HFFc6 (cell line): Measurements from ENCODE around the gene MYZAP. TPM values are rescaled to one million over a fixed set of nuclear protein-coding genes. Genes with fewer than 3 reads are reported as not detected.

Experiments
- DNase-seq: peaks from one replicate; pipeline ENCODE4 v3.0.0-alpha.2; 2018
- H3K27ac Mint-ChIP-seq: 2 replicates; pipeline ENCODE4 v1.8.0; 2020; ENCODE audit warnings: mild to moderate bottlenecking, mixed read lengths
- H3K27me3 Mint-ChIP-seq: 2 replicates; pipeline ENCODE4 v1.8.0; 2021; ENCODE audit warnings: mild to moderate bottlenecking, moderate library complexity, mixed read lengths; ENCODE audit not compliant: insufficient read depth
- H3K36me3 Mint-ChIP-seq: 2 replicates; pipeline ENCODE4 v1.8.0; 2021; ENCODE audit warnings: low read depth, mixed read lengths
- H3K4me1 Mint-ChIP-seq: 2 replicates; pipeline ENCODE4 v1.8.0; 2020; ENCODE audit warnings: low read depth, mixed read lengths
- H3K4me3 Mint-ChIP-seq: 2 replicates; pipeline ENCODE4 v1.8.0; 2020; ENCODE audit warnings: mild to moderate bottlenecking, moderate library complexity, mixed read lengths
- H3K9me3 Mint-ChIP-seq: 2 replicates; pipeline ENCODE4 v1.8.0; 2020; ENCODE audit warnings: mild to moderate bottlenecking, mixed read lengths
- total RNA-seq, 6 experiments: library from RNA; stranded (reverse); fragmentation: NEBNext Ultra II Directional; extraction: Animal tissue kit (Norgen Biotek cat#: 25700); gene quantifications; 2 replicates in 1 of 6; 3 replicates in 5 of 6; pipeline ENCODE4 v1.2.3, GENCODE V29; 2021
- TF ChIP-seq, protein P1 (sequence below): fragments of 200-600 bp; sonication (generic); IDR thresholded peaks from 2 replicates; pipeline ENCODE4 v1.5.0; 2021; ENCODE audit warnings: antibody characterized with exemption, mild to moderate bottlenecking

Gene MYZAP
- total RNA-seq, 6 experiments from 2014 or later, result 0.12 TPM; not detected in 5

DNA sequence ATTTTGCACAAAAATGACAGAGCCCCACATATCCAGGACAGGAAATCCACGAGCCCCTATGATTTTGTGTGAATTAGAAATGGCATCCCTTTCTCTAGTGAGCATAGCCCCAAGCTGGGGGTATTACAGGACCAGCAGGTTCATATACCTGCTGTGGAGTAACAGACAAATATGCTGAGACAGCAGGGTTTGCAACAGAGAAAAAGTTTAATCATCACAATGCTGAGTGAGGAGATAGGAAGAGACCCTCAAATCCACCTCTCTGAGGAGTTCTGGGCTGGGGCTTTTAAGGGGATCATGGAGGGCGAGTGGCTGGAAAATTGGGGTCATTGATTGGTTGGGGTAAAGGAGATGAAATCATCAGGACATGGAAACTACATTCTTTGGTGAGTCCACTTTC, 8.4 kb upstream of the MYZAP start:
- H3K27ac Mint-ChIP-seq, result no peak overlapping the region
- H3K36me3 Mint-ChIP-seq, result peaks cover 12% of the 10 kb centered on the region
- peaks cover 9% of the 10 kb centered on the region for H3K4me1 Mint-ChIP-seq
- DNase-seq, result no peak
- H3K4me3 Mint-ChIP-seq, result no peak overlapping the region
- TF ChIP-seq, protein P1, sequence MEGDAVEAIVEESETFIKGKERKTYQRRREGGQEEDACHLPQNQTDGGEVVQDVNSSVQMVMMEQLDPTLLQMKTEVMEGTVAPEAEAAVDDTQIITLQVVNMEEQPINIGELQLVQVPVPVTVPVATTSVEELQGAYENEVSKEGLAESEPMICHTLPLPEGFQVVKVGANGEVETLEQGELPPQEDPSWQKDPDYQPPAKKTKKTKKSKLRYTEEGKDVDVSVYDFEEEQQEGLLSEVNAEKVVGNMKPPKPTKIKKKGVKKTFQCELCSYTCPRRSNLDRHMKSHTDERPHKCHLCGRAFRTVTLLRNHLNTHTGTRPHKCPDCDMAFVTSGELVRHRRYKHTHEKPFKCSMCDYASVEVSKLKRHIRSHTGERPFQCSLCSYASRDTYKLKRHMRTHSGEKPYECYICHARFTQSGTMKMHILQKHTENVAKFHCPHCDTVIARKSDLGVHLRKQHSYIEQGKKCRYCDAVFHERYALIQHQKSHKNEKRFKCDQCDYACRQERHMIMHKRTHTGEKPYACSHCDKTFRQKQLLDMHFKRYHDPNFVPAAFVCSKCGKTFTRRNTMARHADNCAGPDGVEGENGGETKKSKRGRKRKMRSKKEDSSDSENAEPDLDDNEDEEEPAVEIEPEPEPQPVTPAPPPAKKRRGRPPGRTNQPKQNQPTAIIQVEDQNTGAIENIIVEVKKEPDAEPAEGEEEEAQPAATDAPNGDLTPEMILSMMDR, result no peak
- peaks cover 23% of the 10 kb centered on the region for H3K27me3 Mint-ChIP-seq
- peaks cover 21% of the 10 kb centered on the region for H3K9me3 Mint-ChIP-seq

DNA sequence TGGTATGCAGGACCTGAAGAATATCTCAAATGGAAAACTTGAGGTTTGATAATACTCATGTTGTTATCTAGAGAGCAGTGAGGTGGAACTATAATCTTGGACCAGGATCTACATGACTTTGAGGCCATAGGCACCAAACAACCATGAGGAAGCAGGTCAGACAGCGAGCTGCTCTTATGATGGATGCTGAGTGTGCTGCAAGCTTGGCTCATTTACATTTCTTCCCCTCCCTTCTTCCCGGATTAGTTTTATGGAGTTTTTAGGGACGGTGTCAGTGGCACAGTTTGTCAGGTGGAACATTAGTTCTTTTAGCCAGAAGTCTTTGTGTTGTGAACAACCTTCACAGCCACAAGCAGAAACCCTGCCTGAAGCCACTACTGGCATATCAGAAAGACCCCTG, 8.0 kb upstream of the MYZAP start:
- Mint-ChIP-seq H3K27me3 (peaks cover 23% of the 10 kb centered on the region), H3K27ac (no peak overlapping the region), H3K9me3 (peaks cover 21% of the 10 kb centered on the region), H3K36me3 (peaks cover 12% of the 10 kb centered on the region), H3K4me3 (no peak overlapping the region), H3K4me1 (peaks cover 9% of the 10 kb centered on the region)
- no peak for DNase-seq
- TF ChIP-seq, protein P1, result no peak

DNA sequence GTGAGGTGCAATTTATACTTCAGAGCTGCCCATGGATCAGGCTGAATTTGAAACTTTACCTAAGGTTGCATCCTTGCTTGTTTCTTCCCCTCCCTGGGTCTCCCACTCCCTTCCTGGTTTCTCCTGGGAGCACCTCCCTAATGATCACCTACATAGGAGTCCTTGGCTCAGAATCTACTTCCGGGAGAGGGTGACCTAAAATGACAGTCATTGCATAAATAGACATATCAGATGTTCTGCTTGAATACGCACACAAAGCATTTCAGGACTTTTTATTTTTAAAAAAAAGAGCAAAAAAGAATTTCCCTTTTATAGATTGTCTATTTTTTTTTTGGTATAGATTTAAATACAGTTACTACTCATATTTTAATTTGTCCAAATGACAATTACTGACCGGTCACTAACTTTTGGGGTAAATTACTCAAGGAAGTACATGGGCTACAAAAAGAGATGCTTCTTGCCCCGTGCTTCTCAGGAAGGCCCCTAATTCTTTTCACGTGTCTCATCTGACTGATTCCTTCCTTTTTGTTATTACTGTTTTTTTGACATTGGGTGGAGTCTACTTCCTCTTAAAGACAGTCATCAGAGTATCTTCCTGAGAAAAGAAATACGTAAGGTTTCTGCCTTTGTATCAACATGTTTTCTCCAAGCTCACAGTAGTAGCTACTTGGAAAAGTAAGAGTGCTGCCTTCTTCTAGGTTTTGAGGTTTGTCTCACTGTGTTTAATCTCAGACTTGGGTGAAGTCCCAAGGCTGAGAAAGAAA, 4.9 kb upstream of the MYZAP start:
- Mint-ChIP-seq H3K27ac (no peak overlapping the region), H3K9me3 (peaks cover 20% of the 10 kb centered on the region), H3K36me3 (peaks cover 12% of the 10 kb centered on the region), H3K27me3 (peaks cover 15% of the 10 kb centered on the region), H3K4me1 (peaks cover 9% of the 10 kb centered on the region), H3K4me3 (no peak overlapping the region)
- DNase-seq, result no peak
- TF ChIP-seq, protein P1, result no peak

DNA sequence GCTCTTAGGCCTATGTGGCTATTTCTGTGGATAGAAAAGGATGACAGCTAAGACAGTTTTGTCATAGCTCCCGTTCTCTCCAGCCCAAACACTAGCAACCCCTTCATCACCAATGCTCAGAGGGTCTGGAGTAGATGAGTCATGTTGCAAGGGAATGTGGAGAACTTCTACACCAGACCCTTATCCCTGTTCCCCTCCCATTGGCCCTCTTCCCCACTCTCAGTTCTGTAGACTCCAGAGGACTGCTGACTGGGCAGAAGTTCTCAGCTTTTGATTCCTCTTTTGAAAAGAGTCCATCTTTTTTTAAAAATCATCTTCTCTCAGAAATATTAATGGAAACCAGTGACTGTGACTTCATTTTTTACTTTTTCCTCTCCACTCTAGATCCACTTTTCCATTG, 2.4 kb upstream of the MYZAP start:
- no peaks in the 10 kb centered on the region for H3K36me3 Mint-ChIP-seq
- H3K4me3 Mint-ChIP-seq, result no peak overlapping the region
- H3K27me3 Mint-ChIP-seq, result peaks cover 18% of the 10 kb centered on the region
- no peak overlapping the region for H3K27ac Mint-ChIP-seq
- no peak for DNase-seq
- TF ChIP-seq, protein P1, result no peak
- H3K4me1 Mint-ChIP-seq, result peaks cover 9% of the 10 kb centered on the region
- H3K9me3 Mint-ChIP-seq, result no peaks in the 10 kb centered on the region

DNA sequence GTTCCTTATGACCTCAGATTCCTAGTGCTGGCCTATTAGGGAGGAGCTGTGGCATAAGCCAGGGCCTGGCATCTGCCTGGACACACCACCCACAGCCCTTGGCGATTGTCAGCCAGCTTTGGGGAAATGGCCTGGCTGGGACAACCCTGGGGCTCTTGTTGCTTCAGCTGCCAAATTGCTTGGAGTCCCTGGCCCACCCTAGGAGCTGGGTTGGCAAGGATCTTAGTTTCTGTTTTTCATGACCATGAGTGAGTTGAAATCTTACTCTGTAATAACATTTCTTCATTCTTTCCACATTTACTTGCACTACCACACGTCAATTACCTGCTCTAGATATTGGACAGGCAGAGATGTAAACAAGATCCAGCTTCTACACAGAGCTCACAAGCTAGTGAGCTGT, 1.9 kb upstream of the MYZAP start:
- Mint-ChIP-seq H3K9me3 (no peaks in the 10 kb centered on the region), H3K4me1 (peaks cover 9% of the 10 kb centered on the region), H3K27ac (no peak overlapping the region), H3K36me3 (no peaks in the 10 kb centered on the region), H3K4me3 (no peak overlapping the region), H3K27me3 (peaks cover 18% of the 10 kb centered on the region)
- TF ChIP-seq, protein P1, result no peak
- no peak for DNase-seq
